ENCODE measurements around the gene PRLR. TPM values are rescaled to one million over a fixed set of nuclear protein-coding genes. Genes with fewer than 3 reads are reported as not detected.

Gene PRLR
- total and polyA plus RNA-seq, 2 of the 8 experiments (the other 6 are each of a cell fraction or from before 2014, with no cell fraction given), result 0.53 to 2.5 TPM

- H3K4me2 ChIP-seq (ENCODE audit: insufficient read depth in 1 of 2, low read depth in 2 of 2, low read length in 2 of 2), result no peak overlapping the region
- no peak overlapping the region for H3K14ac ChIP-seq (ENCODE audit: insufficient read length)
- no peaks in the 10 kb centered on the region for H3K9me3 ChIP-seq (ENCODE audit: insufficient read depth in 2 of 2, low read depth in 1 of 2, low read length in 1 of 2)
- peaks cover 0 to 6% (median 0%) of the 10 kb centered on the region in 4 experiments; a peak in 1 of 7 replicates for H3K4me1 ChIP-seq (replicated peaks in 1 of 4; ENCODE audit: control insufficient read depth in 3 of 4, insufficient read depth in 4 of 4, low read length in 3 of 4)
- H2BK5ac ChIP-seq (ENCODE audit: low read depth, low read length), result no peak overlapping the region
- no peak overlapping the region for H2BK12ac ChIP-seq (ENCODE audit: low read depth, low read length)
- H3K56ac ChIP-seq (replicated peaks; ENCODE audit: insufficient read length, low read depth, low read length), result no peak overlapping the region
- H3K4me3 ChIP-seq (ENCODE audit: extremely low read depth in 1 of 4, insufficient read depth in 2 of 4, low read depth in 3 of 4, low read length in 4 of 4), result no peak overlapping the region
- no peaks in the 10 kb centered on the region for H3K23me2 ChIP-seq (ENCODE audit: low read depth, low read length)
- no peaks in the 10 kb centered on the region for H3K79me2 ChIP-seq (ENCODE audit: control insufficient read depth in 1 of 2, insufficient read depth in 2 of 2, low read length in 2 of 2)
- H3K36me3 ChIP-seq (ENCODE audit: control insufficient read depth in 2 of 4, insufficient read depth in 4 of 4, low read length in 3 of 4), result no peaks in the 10 kb centered on the region
- H3K27ac ChIP-seq (ENCODE audit: low read depth, low read length), result no peak overlapping the region
- CTCF ChIA-PET (ENCODE audit: partially characterized antibody), result interaction anchor here (1.0 kb wide), 2 partner anchors 37 to 248 kb away, joined by 4 to 5 read pairs; no protein-coding TSS in a partner anchor
- POLR2A ChIA-PET (ENCODE audit: partially characterized antibody), result no interaction called here
- H4K91ac ChIP-seq (replicated peaks; ENCODE audit: insufficient read length, low read length), result no peak overlapping the region
- no peak for FAIRE-seq
- H3K4ac ChIP-seq (replicated peaks; ENCODE audit: insufficient read length, low read depth, low read length), result no peak overlapping the region
- no peak overlapping the region for H2AFZ ChIP-seq (ENCODE audit: low read length)
- WGBS, 2 experiments (ENCODE audit: extremely low coverage in 1 of 2, insufficient coverage in 1 of 2, insufficient read length in 1 of 2, insufficient replicate concordance in 2 of 2, low coverage in 1 of 2, low lambda C conversion rate in 2 of 2, missing lambda C conversion rate in 1 of 2), result 88% methylated on average over 2 of the region's 2 CpGs; no CpG with 5 or more reads in 1 of the 2 experiments
- H4K5ac ChIP-seq (ENCODE audit: insufficient read length, low read depth, low read length), result no peak overlapping the region
- no peak for TF ChIP-seq EGR1 (IDR thresholded peaks at IDR 0.05; ENCODE audit: borderline replicate concordance, low read depth, low read length)
- no peaks in the 10 kb centered on the region for H3K79me1 ChIP-seq (ENCODE audit: low read depth, low read length)
- no peak overlapping the region for H2BK15ac ChIP-seq (ENCODE audit: low read length)
- H4K8ac ChIP-seq (ENCODE audit: extremely low read depth, insufficient read depth, low read length), result no peak overlapping the region
- no peak overlapping the region for H3K18ac ChIP-seq (ENCODE audit: extremely low read depth, low read length)
- no peaks in the 10 kb centered on the region for H4K20me1 ChIP-seq (replicated peaks in 1 of 2; ENCODE audit: control insufficient read depth in 1 of 2, insufficient read depth in 2 of 2, low read length in 2 of 2)
- no peaks in the 10 kb centered on the region for H3K27me3 ChIP-seq (replicated peaks in 1 of 4; ENCODE audit: control insufficient read depth in 3 of 4, extremely low read depth in 1 of 4, insufficient read depth in 3 of 4, low read length in 3 of 4)
- H3K9ac ChIP-seq (replicated peaks in 1 of 4; ENCODE audit: extremely low read depth in 1 of 4, low read depth in 3 of 4, low read length in 3 of 4), result no peak overlapping the region
- H2AK5ac ChIP-seq (ENCODE audit: low read depth, low read length), result no peak overlapping the region
- H3K23ac ChIP-seq (ENCODE audit: insufficient read length), result no peak overlapping the region
- no peak overlapping the region for H2BK120ac ChIP-seq (replicated peaks; ENCODE audit: low read depth, low read length)
- H2BK20ac ChIP-seq (ENCODE audit: low read length), result no peak overlapping the region
- no peak for DNase-seq (ENCODE audit: low read depth in 1 of 2, low spot score in 2 of 2)
Measured at GRCh38 chr5:35145691-35146317, 84.5 kb downstream of the PRLR start.
